Activated CD4-positive, CD25-positive, alpha-beta regulatory T cell treated with anti-CD3 and anti-CD28 coated beads, Interleukin-2, amount 50 U/mL, for 72 hours (primary cell): ENCODE measurements around the gene PPM1N.
"Not testable (repeated sequence)": the region's sequence is repeated elsewhere in the genome, so short reads cannot be mapped to it uniquely, and the experiment has no call there.

Experiments used
- DNase-seq: peaks from one replicate; pipeline ENCODE4 v3.0.0; 2021

PPM1N gene

DNA sequence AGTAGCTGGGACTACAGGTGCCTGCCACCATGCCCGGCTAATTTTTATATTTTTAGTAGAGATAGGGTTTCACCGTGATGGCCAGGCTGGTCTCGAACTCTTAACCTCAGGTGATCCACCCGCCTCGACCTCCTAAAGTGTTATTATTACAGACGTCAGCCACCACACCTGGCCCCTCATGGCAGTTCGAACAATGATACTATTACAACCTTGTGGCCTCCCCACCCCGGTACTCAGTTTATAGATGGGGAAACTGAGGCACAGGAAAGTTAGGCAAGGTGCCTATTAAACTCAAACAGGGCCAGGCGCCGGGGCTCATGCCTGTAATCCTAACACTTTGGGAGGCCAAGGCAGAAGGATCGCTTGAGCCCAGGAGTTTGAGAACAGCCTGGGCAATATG lies 12.1 kb downstream of the PPM1N start:
- DNase-seq, result not testable (repeated sequence)

- DNase-seq, result no peak
Measured at GRCh38 chr19:45511074-45511473, 12.8 kb downstream of the PPM1N start.

- no peak for DNase-seq
Measured at GRCh38 chr19:45512881-45513483, 14.7 kb downstream of the PPM1N start.

- no peak for DNase-seq
Measured at GRCh38 chr19:45514376-45515051, 16.3 kb downstream of the PPM1N start.

DNA sequence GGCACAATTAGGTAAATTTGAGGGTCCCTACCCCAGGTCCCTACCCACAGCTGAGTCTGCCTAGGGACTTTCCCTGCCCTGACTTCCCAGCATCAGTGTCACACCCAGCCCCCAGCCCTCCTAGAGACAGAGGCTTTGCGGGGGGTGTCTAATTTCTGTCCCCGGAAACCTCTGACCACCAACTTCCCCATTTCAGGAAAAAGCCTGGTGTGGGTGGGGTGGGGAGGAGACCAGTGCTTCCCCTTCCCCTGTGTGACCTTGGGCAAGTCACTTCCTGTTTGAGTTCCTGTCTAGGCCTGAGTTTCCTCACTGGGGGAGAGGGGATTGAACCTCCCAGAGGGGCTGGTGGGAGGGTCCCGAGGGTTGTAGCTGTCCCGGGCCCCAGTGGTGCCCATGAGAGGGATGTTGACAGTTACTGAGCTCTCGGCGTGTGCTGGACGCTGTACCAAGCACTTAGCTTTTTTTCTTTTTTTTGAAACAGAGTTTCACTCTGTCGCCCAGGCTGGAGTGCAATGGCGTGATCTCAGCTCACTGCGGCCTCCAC lies 16.9 kb downstream of the PPM1N start:
- no peak for DNase-seq

- no peak for DNase-seq
Measured at GRCh38 chr19:45515807-45516401, 17.7 kb downstream of the PPM1N start.

DNA sequence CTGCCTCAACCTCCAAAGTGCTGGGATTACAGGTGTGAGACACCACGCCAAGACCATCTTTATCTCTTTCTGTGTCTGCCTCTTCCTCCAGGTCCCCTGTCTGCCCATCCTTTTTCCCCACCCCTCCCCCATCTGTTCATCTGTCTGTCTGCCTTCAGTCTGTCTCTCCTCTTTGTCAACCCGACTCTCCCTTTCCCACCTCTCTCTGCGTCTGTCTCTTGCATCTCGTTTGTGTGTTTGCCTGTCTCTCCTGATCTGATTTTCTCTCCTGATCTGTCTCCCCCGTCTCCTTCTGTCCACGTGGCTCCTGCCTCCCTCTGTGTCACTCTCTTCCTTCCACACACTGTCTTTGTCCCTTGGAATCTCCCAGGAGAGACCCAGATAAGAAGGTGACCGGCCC lies 19.0 kb downstream of the PPM1N start:
- no peak for DNase-seq

- no peak for DNase-seq
Measured at GRCh38 chr19:45517641-45518468, 19.6 kb downstream of the PPM1N start.

DNA sequence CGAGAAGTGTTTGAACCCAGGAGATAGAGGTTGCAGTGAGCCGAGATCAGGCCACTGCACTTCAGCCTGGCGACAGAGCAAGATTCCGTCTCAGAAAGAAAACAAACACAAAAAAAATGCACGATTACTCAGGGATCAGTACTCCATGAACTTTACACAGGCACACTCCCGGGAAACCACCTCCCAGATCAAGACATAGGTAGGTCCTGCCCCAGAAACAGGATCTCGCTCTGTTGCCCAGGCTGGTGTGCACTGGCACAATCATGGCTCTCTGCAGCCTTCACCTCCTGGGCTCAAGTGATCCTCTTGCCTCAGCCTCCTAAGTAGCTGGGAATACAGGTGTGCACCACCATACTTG lies 20.2 kb downstream of the PPM1N start:
- no peak for DNase-seq

DNA sequence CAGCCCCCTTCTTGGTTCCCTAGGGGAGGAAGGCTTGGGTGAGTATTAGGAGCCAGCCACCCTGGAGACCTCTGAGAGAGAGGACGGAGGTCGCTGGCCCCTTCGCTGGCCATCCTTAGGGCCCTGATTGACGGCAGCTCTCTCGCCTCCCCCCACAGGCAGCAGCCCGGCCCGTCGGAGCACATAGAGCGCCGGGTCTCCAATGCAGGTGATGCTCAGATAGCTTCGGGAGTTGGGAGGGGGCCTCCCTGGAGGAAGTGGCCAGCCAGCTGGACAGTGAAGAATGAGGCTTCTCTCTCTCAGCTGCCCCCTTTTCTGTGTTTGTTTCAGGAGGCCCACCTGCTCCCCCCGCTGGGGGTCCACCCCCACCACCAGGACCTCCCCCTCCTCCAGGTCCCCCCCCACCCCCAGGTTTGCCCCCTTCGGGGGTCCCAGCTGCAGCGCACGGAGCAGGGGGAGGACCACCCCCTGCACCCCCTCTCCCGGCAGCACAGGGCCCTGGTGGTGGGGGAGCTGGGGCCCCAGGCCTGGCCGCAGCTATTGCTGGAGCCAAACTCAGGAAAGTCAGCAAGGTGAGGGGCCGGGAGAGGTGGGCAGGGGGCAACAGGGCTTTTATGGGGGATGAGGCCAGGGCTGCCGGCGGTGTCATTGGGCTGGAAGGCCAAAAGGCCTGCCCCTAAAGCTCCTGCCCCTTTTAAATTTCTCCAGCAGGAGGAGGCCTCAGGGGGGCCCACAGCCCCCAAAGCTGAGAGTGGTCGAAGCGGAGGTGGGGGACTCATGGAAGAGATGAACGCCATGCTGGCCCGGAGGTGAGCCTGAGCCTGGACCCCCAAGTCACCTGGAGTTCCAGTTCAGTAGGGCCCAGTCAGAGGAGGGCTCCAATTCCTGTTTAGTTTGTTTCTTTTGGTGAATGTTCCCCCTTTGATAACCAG lies 24.0 kb downstream of the PPM1N start:
- DNase-seq, result no peak

DNA sequence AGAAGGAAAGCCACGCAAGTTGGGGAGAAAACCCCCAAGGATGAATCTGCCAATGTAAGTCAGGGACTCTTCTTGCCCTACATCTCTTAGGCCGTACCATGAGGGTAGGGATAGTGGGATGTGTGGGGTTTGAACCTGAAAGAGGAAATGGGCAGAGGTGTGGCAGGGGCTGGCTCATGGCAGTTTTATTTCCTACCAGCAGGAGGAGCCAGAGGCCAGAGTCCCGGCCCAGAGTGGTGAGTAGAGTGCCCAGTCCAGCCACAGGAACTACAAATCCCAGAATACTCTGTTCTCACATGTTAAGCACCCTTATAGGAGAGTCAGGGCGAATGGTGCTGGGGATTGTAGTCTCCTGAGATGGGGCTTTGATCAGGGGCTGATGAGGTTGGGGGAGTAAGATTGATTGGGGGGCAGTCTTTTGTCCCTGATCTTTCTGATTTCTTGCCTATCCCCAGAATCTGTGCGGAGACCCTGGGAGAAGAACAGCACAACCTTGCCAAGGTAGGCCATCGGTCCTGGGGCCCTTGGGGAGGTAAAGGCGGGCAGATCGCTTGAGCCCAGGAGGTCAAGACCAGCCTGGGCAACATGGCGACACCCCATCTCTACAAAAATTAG lies 25.5 kb downstream of the PPM1N start:
- DNase-seq, result peak; percentile 71

DNA sequence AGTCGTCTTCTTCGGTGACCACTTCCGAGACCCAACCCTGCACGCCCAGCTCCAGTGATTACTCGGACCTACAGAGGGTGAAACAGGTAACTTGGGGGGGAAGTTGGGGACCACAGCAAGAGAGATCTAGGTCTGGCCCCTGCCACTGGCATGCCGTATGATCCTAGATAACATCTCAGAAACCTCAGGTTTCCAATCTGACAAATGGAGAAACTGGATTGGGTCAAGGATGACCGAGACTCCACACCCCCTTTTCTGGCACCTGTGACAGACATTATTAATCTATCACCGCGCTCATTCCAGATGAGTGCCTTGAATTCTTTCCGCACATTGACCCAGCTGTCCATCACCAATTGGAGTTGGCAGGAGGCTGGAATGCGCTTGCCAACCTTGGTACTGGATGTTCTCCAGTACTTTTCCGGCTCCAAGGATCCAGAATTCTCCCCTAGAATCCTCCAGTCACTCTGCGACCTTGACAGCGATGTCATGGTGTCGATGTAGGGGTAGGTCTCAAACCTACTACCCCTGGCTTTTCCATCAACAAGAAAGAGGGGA lies 26.4 kb downstream of the PPM1N start:
- DNase-seq, result no peak

- no peak for DNase-seq
Measured at GRCh38 chr19:45526143-45526542, 27.9 kb downstream of the PPM1N start.

DNA sequence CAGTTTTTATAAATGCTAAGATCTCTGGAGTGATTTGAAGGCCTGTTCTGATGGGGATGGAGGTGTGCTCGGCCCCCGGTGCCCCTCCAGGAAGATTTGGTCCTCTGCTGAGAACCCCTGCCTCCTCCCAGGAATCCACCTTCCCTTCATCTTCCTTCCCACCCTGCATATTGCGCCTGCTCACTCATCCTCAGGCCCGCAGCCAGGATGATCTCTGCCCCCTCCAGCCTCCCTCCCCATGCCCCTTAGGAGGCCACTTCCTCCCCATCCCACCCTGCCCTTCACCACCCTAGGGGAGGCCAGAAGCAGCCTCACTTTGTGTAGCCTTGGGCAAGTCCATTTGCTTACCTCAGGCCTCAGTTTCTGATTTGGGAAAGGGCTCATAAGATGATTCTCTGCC lies 28.7 kb downstream of the PPM1N start:
- DNase-seq, result no peak

DNA sequence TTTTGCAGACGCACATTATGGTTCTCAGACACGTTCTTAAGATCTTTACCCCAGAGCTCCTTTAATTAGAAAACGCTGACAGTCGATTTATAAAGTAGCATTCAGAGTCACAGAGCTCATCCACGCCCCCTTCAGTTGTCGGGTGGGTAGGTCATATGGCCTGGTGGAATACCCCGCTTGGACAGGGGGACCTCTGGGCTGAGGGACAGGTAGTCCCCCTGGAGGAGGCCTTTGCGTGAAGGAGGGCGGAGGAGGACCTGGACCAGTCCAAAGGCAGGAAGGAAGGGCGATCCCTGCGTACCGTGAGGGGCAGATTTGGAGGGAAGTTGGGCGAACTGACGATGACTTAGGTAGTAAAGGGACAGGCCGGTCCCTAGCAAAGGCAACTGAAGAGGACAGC lies 29.5 kb downstream of the PPM1N start:
- no peak for DNase-seq

- DNase-seq, result no peak
Measured at GRCh38 chr19:45528149-45528743, 30.0 kb downstream of the PPM1N start.

GRCh38 chr19:45528744-45529419 lies 30.6 kb downstream of the PPM1N start:
- DNase-seq, result no peak

- no peak for DNase-seq
Measured at GRCh38 chr19:45529420-45529785, 31.2 kb downstream of the PPM1N start.

GRCh38 chr19:45531349-45531748 lies 33.1 kb downstream of the PPM1N start:
- no peak for DNase-seq

GRCh38 chr19:45539459-45539858 lies 41.2 kb downstream of the PPM1N start:
- no peak for DNase-seq

DNA sequence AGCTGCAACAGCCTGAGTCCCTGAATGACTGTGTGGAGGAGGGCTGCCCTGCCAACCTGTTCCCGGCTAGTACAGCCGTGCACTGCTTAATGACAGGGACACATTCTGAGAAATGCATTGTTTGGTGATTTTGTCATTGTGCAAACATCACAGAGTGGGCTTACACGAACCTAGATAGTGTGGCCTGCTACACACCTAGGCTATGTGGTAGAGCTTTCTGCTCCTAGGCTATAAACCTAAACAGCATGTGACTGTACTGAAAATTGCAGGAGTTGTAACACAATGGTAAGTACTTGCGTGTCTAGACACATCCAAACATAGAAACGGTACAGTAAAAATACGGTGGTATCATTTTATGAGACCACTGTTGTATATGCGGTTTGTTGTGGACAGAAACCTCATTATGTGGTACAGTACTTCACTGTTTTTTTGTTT lies 44.0 kb downstream of the PPM1N start:
- no peak for DNase-seq
